T-helper 1 cell treated with Interleukin-12 subunit alpha and Interleukin-12 subunit beta and Interleukin-4 antibody, amounts not matched to agents 30 ng/mL and 1 ng/mL, for 36 hours (primary cell): ENCODE data around the gene SEMA4B. TPM values are rescaled to one million over a fixed set of nuclear protein-coding genes. Genes with fewer than 3 reads are reported as not detected.
"Not testable (repeated sequence)": the region's sequence is repeated elsewhere in the genome, so short reads cannot be mapped to it uniquely, and the experiment has no call there.

Experiments used
- intact Hi-C: fragments of 100-400 bp; cut with micrococcal nuclease; formaldehyde crosslinking; loops from one replicate; pipeline ENCODE4 v1.15.1; 2024
- total RNA-seq: library from RNA; stranded (reverse); gene quantifications from 2 replicates; pipeline ENCODE4 v1.2.3, GENCODE V29; 2022

The SEMA4B gene, protein sequence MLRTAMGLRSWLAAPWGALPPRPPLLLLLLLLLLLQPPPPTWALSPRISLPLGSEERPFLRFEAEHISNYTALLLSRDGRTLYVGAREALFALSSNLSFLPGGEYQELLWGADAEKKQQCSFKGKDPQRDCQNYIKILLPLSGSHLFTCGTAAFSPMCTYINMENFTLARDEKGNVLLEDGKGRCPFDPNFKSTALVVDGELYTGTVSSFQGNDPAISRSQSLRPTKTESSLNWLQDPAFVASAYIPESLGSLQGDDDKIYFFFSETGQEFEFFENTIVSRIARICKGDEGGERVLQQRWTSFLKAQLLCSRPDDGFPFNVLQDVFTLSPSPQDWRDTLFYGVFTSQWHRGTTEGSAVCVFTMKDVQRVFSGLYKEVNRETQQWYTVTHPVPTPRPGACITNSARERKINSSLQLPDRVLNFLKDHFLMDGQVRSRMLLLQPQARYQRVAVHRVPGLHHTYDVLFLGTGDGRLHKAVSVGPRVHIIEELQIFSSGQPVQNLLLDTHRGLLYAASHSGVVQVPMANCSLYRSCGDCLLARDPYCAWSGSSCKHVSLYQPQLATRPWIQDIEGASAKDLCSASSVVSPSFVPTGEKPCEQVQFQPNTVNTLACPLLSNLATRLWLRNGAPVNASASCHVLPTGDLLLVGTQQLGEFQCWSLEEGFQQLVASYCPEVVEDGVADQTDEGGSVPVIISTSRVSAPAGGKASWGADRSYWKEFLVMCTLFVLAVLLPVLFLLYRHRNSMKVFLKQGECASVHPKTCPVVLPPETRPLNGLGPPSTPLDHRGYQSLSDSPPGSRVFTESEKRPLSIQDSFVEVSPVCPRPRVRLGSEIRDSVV
- 27.5 and 30.7 TPM in 2 replicates for total RNA-seq

- intact Hi-C loops: loop anchor here (1.0 kb wide), 5 partner anchors 17 to 99 kb away; partner anchors contain the start of genes GDPGP1, IDH2 and NGRN
These were observed at the start of gene SEMA4B for GRCh38 chr15:90201130-90201943. Gene SEMA4B, plus strand, starts transcription at chr15:90201330. Its CDS starts 249 bp downstream, at chr15:90201579.

GRCh38 chr15:90151989-90152645 is 49.0 kb upstream of the SEMA4B start:
- intact Hi-C loops: no loop called here

DNA sequence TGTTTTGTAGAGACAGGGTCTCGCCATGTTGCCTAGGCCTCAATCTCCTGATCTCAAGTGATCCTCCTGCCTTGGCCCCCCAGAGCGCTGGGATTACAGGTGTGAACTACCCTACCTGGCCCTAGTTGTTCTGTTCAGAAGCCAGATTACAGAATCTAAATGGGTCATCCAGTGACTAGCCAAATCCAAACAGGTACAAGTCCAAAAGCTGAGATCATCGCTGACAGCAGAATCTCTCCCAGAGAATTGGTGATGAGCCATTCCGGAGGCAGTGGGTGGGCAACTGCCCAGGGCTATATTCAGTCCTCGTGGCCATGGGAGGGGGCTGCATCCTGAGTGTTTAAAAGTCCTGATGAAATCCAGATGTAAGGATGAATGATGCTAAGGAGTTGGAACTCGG is 47.5 kb upstream of the SEMA4B start:
- intact Hi-C loops: no loop called here

GRCh38 chr15:90154246-90154645 is 46.9 kb upstream of the SEMA4B start:
- intact Hi-C loops: no loop called here

DNA sequence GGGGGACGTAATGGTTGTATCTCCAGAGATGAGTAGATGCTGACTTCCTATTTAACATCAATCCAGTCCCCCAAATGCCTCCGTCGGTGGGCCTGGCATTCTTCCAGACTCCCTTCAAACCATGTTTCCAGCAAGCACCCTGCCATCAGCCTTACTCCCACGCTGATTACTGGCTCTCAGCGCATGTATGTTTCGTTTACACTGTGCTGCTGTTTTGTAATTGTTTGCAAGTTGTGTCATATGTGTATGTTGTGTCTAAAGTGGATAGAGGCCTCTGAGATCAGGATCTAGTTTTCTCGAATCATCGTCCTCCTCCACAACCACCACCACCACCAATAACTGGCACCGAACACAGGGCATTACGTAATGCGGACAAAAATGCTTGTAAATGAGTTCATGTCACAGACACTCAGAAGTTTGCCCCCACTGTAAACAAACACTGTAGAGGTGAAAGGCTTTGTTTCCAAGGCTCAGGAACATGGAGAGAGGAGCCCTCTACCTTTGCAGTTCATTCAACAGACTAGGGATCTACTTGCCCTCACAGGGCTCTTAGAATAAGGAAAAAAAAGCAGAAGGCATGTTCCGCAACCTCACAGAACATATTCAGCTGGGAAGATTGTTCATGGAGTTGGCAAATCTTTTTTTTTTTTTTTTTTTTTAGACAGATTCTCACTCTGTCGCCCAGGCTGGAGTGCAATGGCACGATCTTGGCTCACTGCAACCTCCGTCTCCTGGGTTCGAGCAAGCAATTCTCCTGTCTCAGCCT is 46.1 kb upstream of the SEMA4B start:
- intact Hi-C loops: no loop called here

DNA sequence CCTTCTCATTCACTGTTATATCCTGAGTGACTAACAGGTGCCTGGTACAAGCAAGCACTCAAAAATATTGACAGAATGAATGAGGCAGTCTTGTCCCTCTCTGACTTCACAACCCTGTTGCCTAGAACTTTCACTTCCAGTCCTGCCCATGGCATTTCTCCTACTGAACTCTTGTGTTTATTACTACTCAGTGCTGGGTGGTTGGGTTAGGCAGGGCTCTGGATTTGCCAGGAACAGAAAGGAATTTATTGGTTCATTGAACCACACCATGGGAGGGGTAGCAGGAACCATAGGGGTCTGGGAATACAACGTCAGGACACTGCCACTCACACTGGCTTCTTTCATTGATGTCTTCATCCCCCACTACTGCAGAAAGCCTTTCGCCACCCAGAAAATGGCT is 41.9 kb upstream of the SEMA4B start:
- intact Hi-C loops: no loop called here

GRCh38 chr15:90160781-90161727 is 40.1 kb upstream of the SEMA4B start:
- intact Hi-C loops: no loop called here

DNA sequence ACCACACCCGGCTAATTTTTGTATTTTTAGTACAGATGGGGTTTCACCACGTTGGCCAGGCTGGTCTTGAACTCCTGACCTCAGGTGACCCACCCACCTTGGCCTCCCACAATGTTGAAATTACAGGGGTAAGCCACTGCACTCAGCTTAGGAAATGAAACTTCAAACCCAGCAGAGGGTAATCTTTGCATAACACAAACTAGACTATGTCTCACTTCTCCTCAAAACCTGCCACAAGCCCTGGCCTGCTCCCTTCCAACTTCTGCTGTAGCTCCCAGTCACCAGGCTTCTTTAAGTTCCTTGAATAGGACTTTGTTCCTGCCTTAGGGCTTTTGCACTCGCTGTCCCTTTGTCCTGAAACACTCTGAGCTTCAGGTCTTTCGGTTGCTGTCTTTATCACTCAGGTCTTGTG is 39.2 kb upstream of the SEMA4B start:
- intact Hi-C loops: no loop called here

- intact Hi-C loops: no loop called here
These were observed 38.2 kb upstream of the SEMA4B start for GRCh38 chr15:90162956-90163355.

- intact Hi-C loops: not testable (repeated sequence)
These were observed 36.9 kb upstream of the SEMA4B start for GRCh38 chr15:90164239-90164638.

- intact Hi-C loops: no loop called here
These were observed 36.0 kb upstream of the SEMA4B start for GRCh38 chr15:90165157-90165556.

- intact Hi-C loops: no loop called here
These were observed 35.3 kb upstream of the SEMA4B start for GRCh38 chr15:90165659-90166489.

DNA sequence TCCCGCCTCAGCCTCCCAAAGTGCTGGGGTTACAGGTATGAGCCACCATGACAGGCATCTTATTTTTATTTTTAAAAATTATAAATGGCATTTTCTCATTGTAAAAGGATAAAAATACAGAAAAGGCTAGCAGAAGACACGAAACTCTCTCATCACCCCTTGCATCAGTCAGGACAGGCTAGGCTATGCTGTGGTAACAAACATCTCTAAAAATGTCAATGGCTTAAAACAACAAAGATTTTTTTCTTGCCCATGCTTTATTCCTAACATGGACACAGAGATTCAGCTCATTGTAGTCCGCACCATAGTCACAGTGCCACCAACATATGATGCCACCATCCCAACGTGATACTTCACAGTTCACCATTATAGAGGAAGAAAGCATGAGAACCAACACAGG is 34.0 kb upstream of the SEMA4B start:
- intact Hi-C loops: no loop called here

DNA sequence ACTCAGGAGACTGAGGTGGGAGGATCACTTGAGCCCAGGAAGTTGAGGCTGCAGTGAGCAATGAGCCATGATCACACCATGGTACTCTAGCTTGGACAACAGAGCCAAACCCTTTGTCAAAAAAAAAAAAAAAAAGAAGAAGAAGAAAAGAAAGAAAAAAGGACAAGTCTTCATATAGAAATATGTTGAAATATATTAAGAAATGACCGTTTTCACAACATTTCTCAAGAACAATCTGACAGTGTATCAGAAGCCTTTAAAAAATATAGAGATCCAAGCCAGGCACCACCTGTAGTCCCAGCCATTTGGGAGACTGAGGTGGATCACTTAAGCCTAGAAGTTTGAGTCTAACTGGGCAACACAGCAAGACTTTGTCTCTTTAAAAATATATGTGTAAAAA is 29.5 kb upstream of the SEMA4B start:
- intact Hi-C loops: no loop called here

DNA sequence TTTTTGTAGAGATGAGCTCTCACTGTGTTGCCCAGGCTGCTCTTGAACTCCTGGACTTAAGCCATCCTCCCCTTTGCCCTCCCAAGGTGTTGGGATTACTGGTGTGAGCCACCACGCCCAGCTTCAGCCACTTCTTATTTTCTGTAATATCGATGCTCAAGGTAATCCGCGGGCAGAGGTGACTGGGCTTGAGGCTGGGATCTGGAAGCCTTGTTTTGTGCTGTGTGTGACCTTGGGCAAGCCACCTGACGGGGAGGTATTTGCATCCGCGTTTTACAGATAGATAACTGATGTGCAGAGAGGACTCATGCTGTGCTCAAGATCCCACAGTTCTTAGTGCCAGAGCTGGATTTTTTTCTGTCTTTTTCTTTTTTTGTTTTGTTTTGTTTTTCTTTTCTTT is 27.8 kb upstream of the SEMA4B start:
- intact Hi-C loops: no loop called here

DNA sequence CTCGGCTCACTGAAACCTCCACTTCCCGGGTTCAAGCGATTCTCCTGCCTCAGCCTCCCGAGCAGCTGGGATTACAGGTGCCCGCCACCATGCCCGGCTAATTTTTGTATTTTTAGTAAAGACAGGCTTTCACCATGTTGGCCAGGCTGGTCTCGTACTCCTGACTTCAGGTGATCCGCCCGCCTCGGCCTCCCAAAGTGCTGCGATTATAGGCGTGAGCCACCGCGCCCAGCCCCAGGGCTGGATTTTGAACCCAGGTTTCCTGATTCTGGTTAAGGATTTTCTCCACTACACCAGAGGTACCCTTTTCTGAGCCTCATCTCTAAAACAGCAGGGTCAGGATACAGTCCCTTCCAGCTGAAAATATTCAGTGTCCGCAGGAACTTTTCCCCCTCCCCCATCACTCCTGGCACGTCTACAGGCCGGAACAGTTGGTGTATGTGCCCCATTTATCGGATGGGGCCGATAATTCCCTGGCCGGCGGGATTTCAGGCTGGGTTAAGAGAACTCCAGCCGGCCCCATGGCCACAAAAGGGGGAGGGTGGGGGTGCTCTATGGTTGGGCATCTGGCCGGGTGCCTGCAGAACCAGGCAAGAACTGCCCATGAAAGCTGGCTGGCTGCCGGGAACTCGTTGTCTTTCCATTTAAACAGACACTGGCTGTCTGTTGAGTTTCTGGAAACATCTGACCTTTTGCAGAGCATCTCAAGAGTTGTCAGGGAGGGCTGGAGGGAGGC is 26.8 kb upstream of the SEMA4B start:
- intact Hi-C loops: no loop called here

DNA sequence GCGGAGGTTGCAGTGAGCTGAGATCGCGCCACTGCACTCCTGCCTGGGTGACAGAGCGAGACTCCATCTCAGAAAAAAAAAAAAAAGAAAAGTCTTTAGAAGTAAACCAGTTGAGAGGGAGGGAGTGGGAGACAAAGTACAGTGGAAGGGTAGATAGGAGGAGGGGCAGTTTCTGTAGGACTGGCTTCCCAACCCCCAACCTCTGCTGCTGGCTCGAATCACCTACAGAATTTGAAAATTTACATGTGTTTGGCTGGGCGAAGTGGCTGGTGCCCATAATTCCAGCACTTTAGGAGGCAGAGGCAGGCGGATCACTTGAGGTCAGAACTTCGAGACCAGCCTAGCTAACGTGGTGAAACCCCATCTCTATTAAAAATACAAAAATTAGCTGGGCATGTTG is 24.1 kb upstream of the SEMA4B start:
- intact Hi-C loops: no loop called here
